Hair follicle dermal papilla cell (primary cell): ENCODE results near the gene TIMM29. TPM values are rescaled to one million over a fixed set of nuclear protein-coding genes. Genes with fewer than 3 reads are reported as not detected.

Experiments used
- total RNA-seq: library from RNA; depleted of rRNA; stranded (reverse); fragments of >200 nt; gene quantifications from 2 replicates; pipeline ENCODE4 v1.2.3, GENCODE V29; 2012

Gene TIMM29
- 33.5 and 39.1 TPM in 2 replicates for total RNA-seq

GRCh38 chr19:10928563-10929401, at the start of gene TIMM29, which contains the start of gene YIPF2:
Gene TIMM29, plus strand, starts transcription at chr19:10928811. Its CDS starts 12 bp downstream, at chr19:10928823.
Gene YIPF2, minus strand, starts transcription at chr19:10928639. Its CDS starts 229 bp downstream, at chr19:10928410.

GRCh38 chr19:10960314-10961072, 31.9 kb downstream of the TIMM29 start, which contains the start of gene SMARCA4:
Gene SMARCA4, plus strand, starts transcription at chr19:10961030. Its CDS starts 23,122 bp downstream, at chr19:10984152.

Other genes with a start within 250 kb of the TIMM29 start
- 21.1 and 21.6 TPM in 2 replicates for gene QTRT1, start 227.4 kb upstream of the TIMM29 start, total RNA-seq
- gene DNM2, start 210.7 kb upstream of the TIMM29 start, total RNA-seq = 125 and 150 TPM in 2 replicates
- gene TMED1, start 92.6 kb upstream of the TIMM29 start, total RNA-seq = 35.4 and 40.9 TPM in 2 replicates
- gene C19orf38, start 80.4 kb upstream of the TIMM29 start, total RNA-seq = 0.24 TPM in 1 of 2 replicates, not detected in the other
- gene CARM1, start 57.3 kb upstream of the TIMM29 start, total RNA-seq = 49.3 and 52.4 TPM in 2 replicates
- 121 and 133 TPM in 2 replicates for gene YIPF2, start 172 bp upstream of the TIMM29 start, total RNA-seq
- gene SMARCA4, start 32.2 kb downstream of the TIMM29 start, total RNA-seq = 64.4 and 77.7 TPM in 2 replicates
- gene LDLR, start 160.7 kb downstream of the TIMM29 start, total RNA-seq = 406 and 458 TPM in 2 replicates
- 4.2 and 9.0 TPM in 2 replicates for gene SPC24, start 227.0 kb downstream of the TIMM29 start, total RNA-seq